ENCODE measurements around the gene WWP2. TPM values are rescaled to one million over a fixed set of nuclear protein-coding genes. Genes with fewer than 3 reads are reported as not detected.
A peak's percentile ranks its signal among the peaks of the same experiment; 100 is the strongest.

WWP2 gene
- total RNA-seq, 1 donor from 2014 or later, result 16.9 TPM

DNA sequence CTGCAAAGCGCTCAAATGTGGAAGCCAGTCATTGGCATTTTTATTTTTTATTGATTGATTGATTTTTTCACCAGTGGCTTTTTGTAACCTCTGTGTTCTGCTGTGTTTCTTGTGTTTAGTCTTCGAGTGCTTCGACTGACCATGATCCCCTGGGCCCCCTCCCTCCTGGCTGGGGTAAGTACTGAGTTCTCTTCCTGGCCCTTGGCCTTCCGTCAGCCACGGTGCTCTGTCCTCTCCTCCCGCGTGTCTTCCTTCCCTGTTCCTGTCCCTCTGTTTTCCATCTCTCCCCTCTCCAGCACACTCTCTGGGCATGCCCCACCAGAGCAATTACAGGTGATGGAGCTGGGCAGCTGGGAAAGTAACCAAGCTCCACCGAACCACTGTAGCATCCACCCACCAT is 163.2 kb downstream of the WWP2 start:
- no peak for DNase-seq (ENCODE audit: low read depth in 2 of 2)

DNA sequence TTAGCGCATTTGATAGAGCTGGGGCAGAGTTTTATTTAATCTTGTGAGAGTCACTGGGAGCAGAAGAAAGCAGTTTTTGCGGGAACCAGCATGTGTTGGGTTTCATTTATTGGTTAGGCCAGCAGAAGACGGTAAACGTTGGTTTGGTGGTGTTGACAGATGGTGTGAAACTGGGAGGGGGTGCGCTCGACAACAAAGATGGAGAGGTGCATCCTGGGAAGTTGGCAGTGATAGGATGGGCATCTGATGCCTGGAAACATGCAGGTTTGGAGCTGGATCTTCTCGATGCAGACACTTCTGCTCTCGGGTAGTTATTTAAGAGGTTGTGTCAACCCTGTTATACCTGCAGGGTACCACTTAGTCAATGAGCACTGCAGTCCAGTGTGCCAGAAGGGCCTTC is 164.1 kb downstream of the WWP2 start:
- DNase-seq (ENCODE audit: low read depth in 2 of 2), result no peak

DNA sequence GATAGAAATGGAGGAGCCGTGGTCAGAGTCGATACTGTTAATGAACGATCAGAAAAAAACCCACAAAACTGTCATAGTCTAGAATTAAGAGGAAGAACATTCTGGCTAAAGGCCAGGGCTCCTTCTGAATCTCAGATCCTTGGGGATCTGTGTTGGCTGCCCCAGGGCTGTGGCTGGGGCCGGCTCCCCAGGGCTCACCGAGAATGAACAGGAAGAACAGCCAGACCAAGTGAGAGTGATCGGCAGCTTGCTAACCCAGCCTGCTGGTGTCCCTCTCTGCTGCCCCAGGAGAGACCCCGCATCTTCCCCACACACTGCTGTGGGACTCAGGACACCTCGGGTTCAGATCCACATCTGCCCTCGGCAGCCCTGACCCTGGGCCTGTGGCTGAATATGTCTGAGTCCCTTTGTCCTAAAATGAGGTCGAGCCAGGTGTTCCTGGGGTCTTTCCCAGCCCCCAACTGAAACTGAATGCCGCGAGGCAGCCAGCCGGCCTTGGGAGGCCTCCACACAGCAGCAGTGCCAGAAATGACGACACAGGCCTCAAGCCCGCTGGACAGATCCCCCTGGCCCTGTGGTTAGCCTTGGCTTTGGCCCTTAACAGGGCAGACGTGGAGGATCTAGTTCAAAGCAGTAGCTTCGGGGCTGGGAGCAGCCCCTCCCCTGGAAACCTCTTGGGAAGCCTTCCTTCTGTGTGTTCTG is 165.1 kb downstream of the WWP2 start:
- DNase-seq (ENCODE audit: low read depth in 2 of 2), result no peak

DNA sequence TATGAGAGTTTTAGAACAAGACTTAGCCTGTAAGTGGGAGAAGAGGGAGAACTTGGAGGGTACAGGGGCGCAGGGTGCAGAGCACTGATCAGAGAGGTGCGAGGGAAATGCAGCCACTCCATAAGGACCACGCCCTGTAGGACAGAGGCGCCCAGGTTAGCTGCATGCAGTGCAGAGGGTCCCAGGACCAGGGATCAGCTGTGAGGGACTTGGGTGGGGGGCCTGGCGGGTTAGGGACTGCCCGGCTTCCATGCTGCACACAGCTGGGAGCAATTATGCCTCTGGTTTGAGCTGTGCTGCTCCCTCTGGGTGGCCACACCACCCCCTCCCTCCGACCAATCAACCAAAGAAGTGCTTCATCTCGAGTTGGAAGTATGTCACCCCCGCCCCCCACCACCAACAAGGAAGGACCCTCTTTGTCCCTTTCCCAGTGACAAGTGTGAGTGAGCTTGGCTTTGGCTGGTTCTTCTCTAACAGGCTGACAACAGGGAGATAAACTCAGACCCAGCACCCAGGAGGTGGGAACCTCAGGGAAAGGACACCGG is 166.8 kb downstream of the WWP2 start:
- no peak for DNase-seq (ENCODE audit: low read depth in 2 of 2)

DNA sequence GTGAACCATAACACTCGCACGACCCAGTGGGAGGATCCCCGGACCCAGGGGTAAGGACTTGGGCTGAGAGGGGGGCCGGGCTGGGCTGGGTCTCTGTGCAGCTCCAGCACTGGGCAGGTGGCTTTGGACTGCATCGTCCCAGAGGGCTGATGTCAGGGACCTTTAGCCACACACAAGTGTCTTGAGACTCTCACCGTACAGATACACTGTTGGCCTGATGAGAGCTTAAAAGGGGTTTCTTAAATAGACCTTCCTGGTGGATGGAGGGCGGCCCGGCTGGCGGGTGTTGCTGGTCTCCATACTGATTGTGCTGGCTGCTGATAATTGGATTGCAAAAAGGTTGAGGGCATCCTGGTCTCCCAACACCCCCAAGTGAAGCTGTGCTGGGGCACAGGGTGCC is 167.3 kb downstream of the WWP2 start:
- DNase-seq (ENCODE audit: low read depth in 2 of 2), result no peak

DNA sequence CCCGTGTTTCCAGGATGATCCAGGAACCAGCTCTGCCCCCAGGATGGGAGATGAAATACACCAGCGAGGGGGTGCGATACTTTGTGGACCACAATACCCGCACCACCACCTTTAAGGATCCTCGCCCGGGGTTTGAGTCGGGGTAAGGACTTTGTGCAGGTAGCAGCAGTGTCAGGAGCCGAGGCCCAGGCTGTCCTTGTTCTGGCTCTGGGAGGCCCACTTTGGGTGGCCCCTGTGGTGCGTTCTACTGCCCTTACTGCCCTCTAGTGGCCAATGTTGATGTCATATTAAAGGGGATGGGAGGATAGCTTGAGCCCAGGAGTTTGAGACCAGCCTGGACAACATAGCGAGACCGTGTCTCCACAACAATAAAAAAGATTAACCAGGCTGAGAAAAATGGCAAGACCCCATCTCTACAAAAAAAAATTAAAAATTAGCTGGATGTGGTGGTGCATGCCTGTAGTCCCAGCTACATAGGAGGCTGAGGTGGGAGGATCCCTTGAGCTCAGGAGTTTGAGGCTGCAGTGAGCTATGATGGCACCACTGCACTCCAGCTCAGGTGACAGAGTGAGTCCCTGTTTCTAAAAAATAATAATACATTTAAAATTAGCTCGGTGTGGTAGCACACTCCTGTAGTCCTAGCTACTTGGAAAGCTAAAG is 168.1 kb downstream of the WWP2 start:
- DNase-seq (ENCODE audit: low read depth in 2 of 2), result peak; percentile 45 to 60

DNA sequence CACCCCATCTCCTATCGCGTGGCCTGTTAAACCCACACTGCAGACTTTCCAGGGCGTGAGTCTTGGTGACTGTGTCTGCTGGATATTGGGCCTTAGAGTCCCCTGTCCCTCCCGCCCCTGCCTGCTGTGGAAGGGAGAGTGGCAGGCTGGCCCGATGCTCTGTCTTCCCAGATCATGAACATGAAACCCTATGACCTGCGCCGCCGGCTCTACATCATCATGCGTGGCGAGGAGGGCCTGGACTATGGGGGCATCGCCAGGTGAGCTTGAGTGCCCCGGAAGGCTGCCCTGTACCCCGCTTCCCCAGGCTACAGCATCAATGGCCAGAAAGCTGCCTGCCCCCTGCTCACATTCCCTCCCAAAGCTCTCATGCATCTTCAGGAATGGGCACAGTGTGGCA is 169.5 kb downstream of the WWP2 start:
- DNase-seq (ENCODE audit: low read depth in 2 of 2), result no peak

DNA sequence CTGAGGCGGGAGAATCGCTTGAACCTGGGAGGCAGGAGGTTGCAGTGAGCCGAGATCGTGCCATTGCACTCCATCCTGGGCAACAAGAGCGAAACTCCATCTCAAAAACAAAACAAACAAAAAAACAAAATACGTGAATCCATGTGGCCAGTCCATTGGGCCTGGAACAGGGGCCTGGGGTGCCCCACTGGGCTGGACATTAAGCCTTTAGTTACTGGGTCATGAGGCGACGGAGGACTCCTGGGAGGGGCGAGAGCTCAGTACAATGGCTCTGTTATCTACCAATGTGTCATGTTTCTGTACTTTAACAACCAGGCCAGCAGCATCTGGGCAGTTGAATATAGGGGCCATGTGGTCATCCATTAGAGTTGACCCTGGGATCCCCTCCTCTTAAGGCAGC is 170.1 kb downstream of the WWP2 start:
- DNase-seq (ENCODE audit: low read depth in 2 of 2), result no peak

DNA sequence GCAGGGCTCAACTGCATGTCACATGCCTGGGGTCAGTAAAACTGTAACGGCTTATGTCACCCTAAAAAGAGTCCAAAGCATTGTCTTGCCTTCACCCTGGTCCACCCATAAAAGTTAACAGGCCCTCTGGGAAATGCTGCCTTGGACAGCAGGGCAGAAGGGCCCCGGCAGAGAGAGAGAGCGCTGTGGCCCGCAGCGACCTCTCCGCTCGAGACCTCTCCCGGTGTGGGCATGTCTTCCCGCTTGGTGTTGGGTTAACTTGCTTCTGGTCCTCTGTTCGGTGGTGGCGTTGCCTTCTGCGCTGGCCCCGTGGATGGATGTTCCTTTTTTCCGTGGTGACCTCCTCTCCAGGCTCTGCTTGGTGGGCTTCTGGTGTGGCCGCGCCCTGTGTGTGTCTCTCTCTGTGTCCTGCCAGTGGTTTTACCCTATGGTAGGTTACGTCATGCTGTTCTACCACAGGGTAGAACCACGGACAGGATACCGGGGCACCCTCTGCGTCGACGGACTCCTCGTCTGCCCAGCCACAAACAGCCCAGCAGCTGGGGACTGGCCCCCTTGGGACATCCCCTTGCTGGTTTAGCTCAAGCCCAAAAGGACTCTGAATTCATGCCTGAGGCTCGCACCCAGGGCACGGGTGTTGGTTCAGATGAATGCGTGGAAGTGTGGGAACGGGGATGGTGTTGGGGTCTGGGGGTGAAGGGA is 170.7 kb downstream of the WWP2 start:
- DNase-seq (ENCODE audit: low read depth in 2 of 2), result no peak

DNA sequence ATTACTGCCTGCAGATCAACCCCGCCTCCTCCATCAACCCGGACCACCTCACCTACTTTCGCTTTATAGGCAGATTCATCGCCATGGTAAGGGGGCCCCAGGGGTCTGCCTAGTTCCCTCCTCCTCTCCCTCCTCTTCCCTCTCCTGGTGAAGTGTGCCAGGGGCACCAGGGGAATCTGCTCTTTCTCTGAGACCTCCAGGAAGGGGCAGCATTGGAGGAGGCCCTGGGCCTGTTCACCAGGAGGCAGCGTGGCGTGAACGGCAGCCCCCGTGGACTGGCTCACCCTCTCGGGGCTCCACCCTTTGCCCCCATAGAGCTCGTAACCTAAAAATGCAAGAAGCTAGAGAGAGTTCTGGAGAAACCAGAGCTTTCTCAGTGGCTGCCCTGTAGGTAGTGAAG is 171.9 kb downstream of the WWP2 start:
- DNase-seq (ENCODE audit: low read depth in 2 of 2), result no peak

DNA sequence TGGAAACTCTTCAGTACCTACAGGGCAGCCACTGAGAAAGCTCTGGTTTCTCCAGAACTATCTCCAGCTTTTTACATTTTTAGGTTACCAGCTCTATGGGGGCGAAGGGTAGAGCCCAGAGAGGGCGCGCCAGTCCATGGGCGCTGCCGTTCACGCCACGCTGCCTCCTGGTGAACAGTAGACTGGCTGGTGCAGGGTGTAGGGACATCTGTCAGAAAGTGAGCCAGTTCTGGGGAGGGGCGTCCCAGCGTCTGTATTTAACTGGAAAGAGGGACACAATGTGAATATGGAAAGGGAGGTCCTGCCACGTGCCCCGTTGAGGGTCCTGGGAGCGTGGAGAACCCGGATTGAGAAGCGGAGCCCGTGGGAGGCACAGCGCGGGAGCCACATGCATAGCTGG is 172.6 kb downstream of the WWP2 start:
- no peak for DNase-seq (ENCODE audit: low read depth in 2 of 2)

DNA sequence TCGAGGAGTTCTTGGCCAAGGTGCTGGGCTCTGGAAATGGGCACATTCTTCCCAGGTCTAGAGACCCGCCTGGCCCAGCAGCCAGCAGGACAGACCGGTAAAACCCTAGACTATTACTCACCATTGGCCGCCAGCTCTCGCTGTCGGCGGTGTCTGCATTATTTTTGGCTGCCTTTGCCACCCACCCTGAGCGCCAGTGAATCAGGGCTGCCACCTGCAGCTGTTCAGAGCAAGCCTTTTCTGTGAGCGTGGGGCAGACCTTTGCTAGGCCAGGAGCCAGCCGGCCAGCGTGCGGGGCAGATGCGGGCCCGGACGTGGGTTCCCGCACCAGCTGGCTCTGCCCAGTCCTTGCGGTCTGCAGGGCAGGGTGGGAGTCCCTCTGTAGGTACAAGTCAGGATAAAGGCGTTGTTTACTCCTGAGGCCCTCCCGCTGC is 173.2 kb downstream of the WWP2 start:
- no peak for DNase-seq (ENCODE audit: low read depth in 2 of 2)

DNA sequence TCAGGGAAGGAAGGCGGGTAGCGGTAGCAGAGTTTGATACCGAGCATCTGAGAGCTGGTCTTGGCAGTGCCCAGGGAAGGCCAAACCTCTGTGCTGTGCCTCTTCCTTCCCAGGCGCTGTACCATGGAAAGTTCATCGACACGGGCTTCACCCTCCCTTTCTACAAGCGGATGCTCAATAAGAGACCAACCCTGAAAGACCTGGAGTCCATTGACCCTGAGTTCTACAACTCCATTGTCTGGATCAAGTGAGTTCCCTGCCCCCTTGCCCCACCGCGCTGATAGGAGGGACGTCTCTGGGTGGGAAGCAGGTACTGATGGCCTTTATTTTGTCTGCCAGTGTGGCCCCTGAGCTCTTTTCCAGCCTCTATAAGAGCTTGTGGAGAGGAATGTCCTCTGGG is 173.6 kb downstream of the WWP2 start:
- no peak for DNase-seq (ENCODE audit: low read depth in 2 of 2)

DNA sequence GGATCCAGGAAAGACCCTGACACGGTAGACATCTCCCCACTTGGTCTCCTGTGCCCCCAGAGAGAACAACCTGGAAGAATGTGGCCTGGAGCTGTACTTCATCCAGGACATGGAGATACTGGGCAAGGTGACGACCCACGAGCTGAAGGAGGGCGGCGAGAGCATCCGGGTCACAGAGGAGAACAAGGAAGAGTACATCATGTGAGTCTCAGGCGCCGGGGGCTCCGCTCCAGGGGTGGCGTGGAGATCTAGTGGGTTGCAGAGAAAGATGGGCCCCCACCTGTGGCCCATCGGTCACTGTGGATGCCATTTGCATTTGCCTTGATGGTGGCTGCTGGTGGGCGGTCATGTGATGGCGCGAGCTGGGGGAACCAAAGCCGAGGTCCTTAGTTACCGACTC is 174.1 kb downstream of the WWP2 start:
- no peak for DNase-seq (ENCODE audit: low read depth in 2 of 2)

DNA sequence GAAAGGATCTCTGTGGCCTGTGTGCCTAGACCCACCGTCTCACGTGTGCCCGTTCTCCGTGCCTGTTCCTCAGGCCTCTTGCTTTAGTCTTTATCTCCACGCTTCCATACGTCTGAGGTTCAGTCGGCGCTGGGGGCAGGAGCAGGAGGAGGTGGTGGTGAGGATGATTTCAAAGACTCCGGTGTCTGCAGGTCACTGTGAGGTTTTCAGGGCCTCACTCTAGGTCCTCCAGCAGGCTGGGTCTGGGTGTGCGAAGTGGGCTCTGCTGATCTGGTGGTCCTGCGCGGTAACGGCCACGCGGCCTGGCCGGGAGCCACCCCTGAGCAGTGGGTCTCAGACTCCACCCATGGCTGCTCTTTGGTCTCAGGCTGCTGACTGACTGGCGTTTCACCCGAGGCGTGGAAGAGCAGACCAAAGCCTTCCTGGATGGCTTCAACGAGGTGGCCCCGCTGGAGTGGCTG is 174.6 kb downstream of the WWP2 start:
- no peak for DNase-seq (ENCODE audit: low read depth in 2 of 2)

DNA sequence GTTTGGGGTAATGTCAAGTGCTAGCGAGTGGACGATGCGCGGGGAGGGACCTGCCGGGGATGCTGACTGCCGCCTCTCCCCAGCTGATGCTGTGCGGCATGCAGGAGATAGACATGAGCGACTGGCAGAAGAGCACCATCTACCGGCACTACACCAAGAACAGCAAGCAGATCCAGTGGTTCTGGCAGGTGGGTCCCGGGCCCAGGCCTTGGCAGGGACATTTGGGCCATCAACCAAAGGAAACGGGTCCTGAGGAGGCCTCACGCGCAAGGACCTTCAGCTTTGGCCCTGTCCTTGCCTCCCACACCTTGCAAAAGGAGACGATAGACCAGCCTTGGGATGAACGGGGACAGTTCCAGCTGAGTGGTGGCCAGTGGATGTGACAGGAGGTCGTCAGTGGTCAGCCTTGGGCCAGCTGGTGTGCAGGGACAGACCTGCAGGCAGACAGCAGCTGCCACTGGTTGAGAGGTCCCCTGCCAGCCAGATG is 175.4 kb downstream of the WWP2 start:
- no peak for DNase-seq (ENCODE audit: low read depth in 2 of 2)

DNA sequence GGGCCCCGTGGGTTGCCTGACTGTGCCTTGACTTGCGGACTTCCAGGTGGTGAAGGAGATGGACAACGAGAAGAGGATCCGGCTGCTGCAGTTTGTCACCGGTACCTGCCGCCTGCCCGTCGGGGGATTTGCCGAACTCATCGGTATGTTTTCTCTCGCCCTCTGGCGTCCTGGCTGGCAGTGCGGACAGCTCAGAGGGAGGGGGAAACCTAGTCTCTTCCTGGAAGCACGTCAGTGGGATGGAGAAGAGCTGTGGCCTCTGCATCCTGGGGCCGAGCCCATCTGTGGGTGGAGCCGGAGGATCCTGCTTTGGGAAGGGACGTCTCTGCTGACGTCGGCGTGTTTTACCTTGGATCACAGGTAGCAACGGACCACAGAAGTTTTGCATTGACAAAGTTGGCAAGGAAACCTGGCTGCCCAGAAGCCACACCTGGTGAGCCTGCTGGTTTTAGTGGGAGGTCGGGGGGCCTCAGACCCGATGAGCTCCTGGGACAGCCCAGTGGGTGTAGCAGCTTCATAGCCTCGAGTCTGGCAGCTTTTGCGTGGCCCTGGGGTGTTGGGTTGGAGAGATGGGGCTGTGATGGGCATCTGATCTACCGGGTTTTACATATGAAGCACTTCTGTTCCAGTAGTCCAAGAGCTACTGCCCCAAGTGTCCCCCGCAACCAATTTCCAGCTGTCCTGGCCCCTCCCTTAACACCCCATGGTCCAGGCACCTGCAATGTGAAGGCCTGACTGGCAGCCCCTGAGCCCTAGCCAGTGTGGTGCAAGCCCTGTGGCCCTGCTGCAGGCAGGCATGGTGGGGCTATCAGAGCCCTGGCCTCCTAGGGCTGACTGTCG is 177.1 kb downstream of the WWP2 start:
- DNase-seq (ENCODE audit: low read depth in 2 of 2), result no peak

DNA sequence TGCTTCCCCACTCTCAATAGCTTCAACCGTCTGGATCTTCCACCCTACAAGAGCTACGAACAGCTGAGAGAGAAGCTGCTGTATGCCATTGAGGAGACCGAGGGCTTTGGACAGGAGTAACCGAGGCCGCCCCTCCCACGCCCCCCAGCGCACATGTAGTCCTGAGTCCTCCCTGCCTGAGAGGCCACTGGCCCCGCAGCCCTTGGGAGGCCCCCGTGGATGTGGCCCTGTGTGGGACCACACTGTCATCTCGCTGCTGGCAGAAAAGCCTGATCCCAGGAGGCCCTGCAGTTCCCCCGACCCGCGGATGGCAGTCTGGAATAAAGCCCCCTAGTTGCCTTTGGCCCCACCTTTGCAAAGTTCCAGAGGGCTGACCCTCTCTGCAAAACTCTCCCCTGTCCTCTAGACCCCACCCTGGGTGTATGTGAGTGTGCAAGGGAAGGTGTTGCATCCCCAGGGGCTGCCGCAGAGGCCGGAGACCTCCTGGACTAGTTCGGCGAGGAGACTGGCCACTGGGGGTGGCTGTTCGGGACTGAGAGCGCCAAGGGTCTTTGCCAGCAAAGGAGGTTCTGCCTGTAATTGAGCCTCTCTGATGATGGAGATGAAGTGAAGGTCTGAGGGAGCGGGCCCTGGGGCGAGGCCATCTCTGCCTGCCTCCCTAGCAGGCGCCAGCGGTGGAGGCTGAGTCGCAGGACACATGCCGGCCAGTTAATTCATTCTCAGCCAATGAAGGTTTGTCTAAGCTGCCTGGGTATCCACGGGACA is 177.9 kb downstream of the WWP2 start:
- no peak for DNase-seq (ENCODE audit: low read depth in 2 of 2)

DNA sequence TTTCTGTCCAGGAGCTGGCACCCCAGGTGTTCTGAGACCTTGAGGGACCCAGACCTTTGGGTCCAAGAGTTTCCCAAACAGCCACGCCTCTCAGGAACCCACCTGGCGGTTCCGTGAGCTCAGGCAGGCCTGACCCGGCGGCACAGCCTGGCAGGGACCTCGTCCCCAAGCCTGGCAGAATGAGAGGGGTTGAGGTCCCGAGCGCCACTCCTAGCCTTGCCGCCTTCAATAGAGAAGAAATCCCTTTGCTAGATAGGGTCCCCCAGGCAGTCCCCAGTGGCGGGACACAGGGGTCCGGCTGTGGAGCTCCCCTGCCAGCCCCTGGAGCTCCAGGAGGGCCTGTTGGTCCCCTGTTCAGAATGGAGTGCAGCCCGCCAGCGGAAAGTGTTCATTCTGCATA is 178.5 kb downstream of the WWP2 start:
- no peak for DNase-seq (ENCODE audit: low read depth in 2 of 2)

DNA sequence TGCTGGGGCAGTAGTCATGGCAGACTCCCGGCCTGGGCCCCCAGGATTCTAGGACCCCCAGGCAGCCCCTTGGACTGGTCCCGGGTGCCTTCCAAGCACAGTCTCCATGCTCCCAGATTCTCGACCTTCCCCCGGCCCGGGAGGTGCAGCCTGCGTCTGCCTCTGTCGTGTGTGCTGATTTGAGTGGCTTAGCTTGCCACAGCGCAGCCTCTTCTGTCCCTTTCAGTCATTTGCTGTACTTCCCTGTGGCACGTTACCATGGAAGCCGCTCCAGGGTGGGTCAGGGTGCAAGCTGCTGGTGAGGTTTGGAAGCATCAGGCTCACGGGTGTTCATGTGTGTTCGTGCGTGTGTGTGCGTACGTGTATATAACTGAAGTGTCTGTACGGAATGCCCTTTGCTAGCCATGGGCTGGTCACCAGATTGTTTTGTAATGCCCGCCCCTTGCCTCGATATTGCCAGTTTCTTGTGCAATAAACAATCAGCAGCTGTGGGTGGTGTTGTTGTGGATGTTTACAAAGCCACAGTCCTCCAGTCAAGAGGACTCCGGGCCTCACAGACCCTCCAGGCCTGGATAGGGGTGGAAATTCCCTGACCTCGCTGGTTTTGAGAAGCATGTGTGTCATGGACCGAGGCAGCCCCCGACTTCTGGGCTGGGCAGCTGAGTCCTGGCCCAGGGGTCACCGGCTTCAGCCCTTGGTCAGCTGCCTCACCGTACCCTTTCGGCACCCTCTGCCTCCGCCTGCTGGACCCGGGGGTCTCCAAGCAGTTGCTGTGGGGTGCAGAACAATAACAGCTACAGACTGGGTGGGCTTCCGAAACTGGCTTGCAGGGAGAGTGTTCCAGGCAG is 179.3 kb downstream of the WWP2 start:
- DNase-seq (ENCODE audit: low read depth in 2 of 2), result no peak

Data from dermis microvascular lymphatic vessel endothelial cell (primary cell).